Transverse colon (tissue), 4 donors: ENCODE results near the gene TOX2.

Experiments
- CTCF ChIP-seq, 5 experiments: fragments of 200-600 bp in 3 of 5; fragments of 450-650 bp in 2 of 5; sonication (generic) in 3 of 5; IDR thresholded peaks; 1 replicate in 2 of 5; 2 replicates in 3 of 5; pipeline ENCODE4 v1.5.1; 2016 to 2017; ENCODE audit warnings: antibody characterized with exemption in 5 of 5, inconsistent platforms in 3 of 5, mild to moderate bottlenecking in 2 of 5, moderate library complexity in 1 of 5
- POLR2A ChIP-seq: fragments of 450-650 bp; IDR thresholded peaks from one replicate; pipeline ENCODE4 v1.6.1; 2016; ENCODE audit warnings: antibody characterized with exemption, mild to moderate bottlenecking, moderate library complexity
- POLR2AphosphoS5 ChIP-seq, 3 donors: sonication (generic); formaldehyde crosslinking; IDR thresholded peaks; one replicate each; pipeline ENCODE4 v1.6.1; 2016; ENCODE audit warnings: antibody characterized with exemption in 3 of 3

GRCh38 chr20:43940518-43941225, 26.0 kb downstream of the TOX2 start:
- TF ChIP-seq POLR2AphosphoS5 (IDR thresholded peaks at IDR 0.05) (no peak), CTCF (IDR thresholded peaks at IDR 0.05) (no peak), POLR2A (no peak)
